ENCODE results near the gene SLC16A5. TPM values are rescaled to one million over a fixed set of nuclear protein-coding genes. Genes with fewer than 3 reads are reported as not detected.

Gene SLC16A5
- total RNA-seq, 1 experiment from 2014 or later, result 70.2 TPM

DNA sequence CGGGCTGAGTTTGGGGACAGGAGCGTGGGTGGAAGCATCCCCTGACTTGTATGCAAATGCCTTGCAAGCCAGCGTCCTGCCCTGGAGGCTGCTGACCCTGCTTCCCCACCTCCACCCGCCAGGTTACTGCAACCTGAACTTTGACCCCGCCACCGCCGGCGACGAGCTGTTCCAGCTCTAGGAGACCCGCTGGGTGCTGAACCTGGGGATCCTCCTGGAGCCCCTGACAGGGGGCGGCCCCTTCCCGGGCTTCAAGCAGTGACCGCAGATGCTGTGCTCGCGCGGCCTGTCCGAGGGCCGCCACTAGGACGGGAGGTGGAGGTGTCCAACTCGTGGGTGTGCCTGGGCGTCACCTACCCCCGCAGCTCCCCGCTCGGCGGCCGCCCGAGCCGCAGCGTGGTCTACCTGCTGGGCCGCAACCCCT lies 10.7 kb upstream of the SLC16A5 start:
- no peak overlapping the region for H3K4me3 ChIP-seq
- H3K79me2 ChIP-seq (ENCODE audit: low read depth), result no peaks in the 10 kb centered on the region
- no peak overlapping the region for H3K4me2 ChIP-seq
- no peak for TF ChIP-seq EZH2 (IDR thresholded peaks at IDR 0.05; ENCODE audit: low read depth)
- TF ChIP-seq, protein P1, sequence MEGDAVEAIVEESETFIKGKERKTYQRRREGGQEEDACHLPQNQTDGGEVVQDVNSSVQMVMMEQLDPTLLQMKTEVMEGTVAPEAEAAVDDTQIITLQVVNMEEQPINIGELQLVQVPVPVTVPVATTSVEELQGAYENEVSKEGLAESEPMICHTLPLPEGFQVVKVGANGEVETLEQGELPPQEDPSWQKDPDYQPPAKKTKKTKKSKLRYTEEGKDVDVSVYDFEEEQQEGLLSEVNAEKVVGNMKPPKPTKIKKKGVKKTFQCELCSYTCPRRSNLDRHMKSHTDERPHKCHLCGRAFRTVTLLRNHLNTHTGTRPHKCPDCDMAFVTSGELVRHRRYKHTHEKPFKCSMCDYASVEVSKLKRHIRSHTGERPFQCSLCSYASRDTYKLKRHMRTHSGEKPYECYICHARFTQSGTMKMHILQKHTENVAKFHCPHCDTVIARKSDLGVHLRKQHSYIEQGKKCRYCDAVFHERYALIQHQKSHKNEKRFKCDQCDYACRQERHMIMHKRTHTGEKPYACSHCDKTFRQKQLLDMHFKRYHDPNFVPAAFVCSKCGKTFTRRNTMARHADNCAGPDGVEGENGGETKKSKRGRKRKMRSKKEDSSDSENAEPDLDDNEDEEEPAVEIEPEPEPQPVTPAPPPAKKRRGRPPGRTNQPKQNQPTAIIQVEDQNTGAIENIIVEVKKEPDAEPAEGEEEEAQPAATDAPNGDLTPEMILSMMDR (conservative IDR thresholded peaks at IDR 0.05), result no peak
- POLR2A ChIA-PET (ENCODE audit: unreplicated experiment), result interaction anchor here (0.6 kb wide), 1 partner anchor 11 kb away, joined by 3 read pairs; no protein-coding TSS in a partner anchor
- H3K36me3 ChIP-seq (ENCODE audit: low read depth), result no peaks in the 10 kb centered on the region
- H3K9me3 ChIP-seq (ENCODE audit: insufficient read depth, low read depth), result no peaks in the 10 kb centered on the region
- H3K27me3 ChIP-seq (ENCODE audit: insufficient read depth, low read depth), result no peaks in the 10 kb centered on the region
- no peaks in the 10 kb centered on the region for H3K9me2 ChIP-seq (ENCODE audit: insufficient read depth)
- peaks cover 29% of the 10 kb centered on the region for H3K4me1 ChIP-seq (replicated peaks; ENCODE audit: insufficient read depth)
- CTCF ChIA-PET, result interaction anchor here (0.6 to 0.7 kb wide), 2 partner anchors 19 to 126 kb away, joined by 5 to 14 read pairs; no protein-coding TSS in a partner anchor
- DNase-seq, result no peak
- H4K20me1 ChIP-seq (ENCODE audit: insufficient read depth), result no peaks in the 10 kb centered on the region
- H2AFZ ChIP-seq, result no peak overlapping the region
- peaks cover 43% of the 10 kb centered on the region for H3F3A ChIP-seq (ENCODE audit: insufficient read depth, low read depth)
- BruUV-seq (replicated peaks), result no TSS peak
- intact Hi-C loops (cut with micrococcal nuclease; ENCODE audit: unreplicated experiment), result no loop called here
- H3K27ac ChIP-seq, result no peak overlapping the region

DNA sequence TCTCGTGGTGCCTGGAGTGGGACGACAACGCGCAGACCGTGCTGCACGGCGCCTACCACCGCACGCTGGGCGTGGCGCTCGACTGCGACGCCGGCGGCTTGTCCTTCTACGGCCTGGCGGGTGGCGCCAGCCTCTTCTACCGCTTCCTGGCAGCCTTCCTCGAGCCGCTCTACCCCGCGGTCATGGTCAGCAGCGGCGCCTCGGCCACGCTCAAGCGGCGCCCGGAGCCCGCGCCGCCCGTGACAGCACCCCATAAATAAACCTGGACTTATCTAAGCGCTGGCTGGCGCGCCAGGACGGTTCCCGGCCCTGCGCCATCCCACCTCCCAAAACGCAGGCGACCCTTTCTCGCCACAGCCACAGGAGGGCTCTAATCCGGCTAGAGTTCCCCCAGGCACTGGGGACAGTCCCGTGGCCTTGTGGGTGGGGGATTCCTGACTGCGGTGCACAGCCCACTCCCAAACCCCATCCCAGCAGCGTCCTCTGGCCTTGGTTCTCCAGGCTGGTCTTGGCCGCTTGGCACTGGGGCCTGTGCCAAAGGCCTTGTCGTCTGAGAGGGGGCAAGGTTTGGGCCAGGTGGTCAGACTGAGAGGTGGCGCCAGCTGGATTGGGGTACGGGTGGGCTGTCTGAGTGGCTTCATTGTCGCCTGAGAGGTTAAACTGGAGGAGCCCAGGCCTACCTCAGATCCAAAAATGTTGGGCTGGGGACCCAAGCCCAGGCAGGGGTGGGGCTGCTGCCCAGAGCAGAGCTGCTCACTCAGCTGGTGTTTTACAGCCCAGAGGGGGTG lies 10.1 kb upstream of the SLC16A5 start:
- Histone ChIP-seq H3K4me1 (replicated peaks; ENCODE audit: insufficient read depth) (peaks cover 35% of the 10 kb centered on the region), H2AFZ (no peak overlapping the region), H3K9me2 (ENCODE audit: insufficient read depth) (no peaks in the 10 kb centered on the region), H3K4me2 (peak overlapping the region; percentile 75), H3K4me3 (peak overlapping the region; percentile 22; the same call in 1 of the 2 replicates), H3F3A (ENCODE audit: insufficient read depth, low read depth) (peaks cover 49% of the 10 kb centered on the region), H3K79me2 (ENCODE audit: low read depth) (no peaks in the 10 kb centered on the region), H3K9me3 (ENCODE audit: insufficient read depth, low read depth) (no peaks in the 10 kb centered on the region), H3K27me3 (ENCODE audit: insufficient read depth, low read depth) (no peaks in the 10 kb centered on the region), H4K20me1 (ENCODE audit: insufficient read depth) (no peaks in the 10 kb centered on the region), H3K36me3 (ENCODE audit: low read depth) (no peaks in the 10 kb centered on the region), H3K27ac (peak overlapping the region; percentile 93)
- intact Hi-C loops (cut with micrococcal nuclease; ENCODE audit: unreplicated experiment), result loop anchor here (1.0 kb wide), 1 partner anchor 19 kb away; no protein-coding TSS in a partner anchor
- CTCF ChIA-PET, result interaction anchor here (1.3 to 1.6 kb wide), 2 partner anchors 13 to 18 kb away, joined by 4 read pairs; no protein-coding TSS in a partner anchor
- POLR2A ChIA-PET (ENCODE audit: unreplicated experiment), result interaction anchor here (0.6 kb wide), 1 partner anchor 11 kb away, joined by 3 read pairs; no protein-coding TSS in a partner anchor
- BruUV-seq (replicated peaks), result no TSS peak
- DNase-seq, result peak in 1 of 2 experiments; percentile 55
- TF ChIP-seq EZH2 (IDR thresholded peaks at IDR 0.05; ENCODE audit: low read depth), result no peak
- TF ChIP-seq, protein P1 (conservative IDR thresholded peaks at IDR 0.05), result no peak

DNA sequence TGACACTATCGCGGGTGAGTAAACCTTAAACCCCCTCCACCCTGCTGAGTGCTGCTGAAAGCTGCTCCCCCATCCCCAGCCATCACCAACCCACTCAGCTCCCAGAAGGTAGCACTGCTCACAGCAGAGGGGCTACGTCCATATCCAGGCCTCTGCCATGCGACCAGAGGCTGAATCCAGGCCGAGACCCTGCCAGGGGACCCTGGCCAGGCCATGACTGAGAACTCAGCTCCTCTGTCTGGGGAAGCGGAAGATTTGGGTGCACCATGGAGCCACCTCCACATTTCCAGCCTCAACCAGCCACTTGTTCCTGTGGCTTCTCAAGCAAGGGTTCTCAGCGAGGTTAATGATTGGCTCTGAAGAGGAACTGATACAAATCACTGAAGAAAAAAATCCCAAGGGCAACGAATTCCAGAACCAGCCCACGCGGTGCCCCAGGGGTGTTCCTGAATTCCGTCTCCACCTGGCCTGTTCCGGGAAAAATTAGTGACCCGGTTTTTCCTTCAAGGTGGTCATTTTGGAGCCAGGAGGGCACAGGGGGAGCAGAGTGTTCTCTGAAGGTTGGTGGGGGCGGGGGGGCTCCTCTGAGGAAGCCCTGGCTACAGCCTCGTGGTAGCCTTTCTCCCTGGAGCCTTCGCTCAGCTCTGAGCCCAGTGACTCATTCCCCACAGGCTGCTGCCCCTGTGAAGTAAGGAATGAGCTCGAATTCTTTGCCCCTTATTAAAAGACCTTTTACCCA lies 9.3 kb upstream of the SLC16A5 start:
- Histone ChIP-seq H4K20me1 (ENCODE audit: insufficient read depth) (no peaks in the 10 kb centered on the region), H2AFZ (peak overlapping the region; percentile 31), H3K27ac (peak overlapping the region; percentile 93), H3F3A (ENCODE audit: insufficient read depth, low read depth) (peaks cover 56% of the 10 kb centered on the region), H3K4me3 (peak overlapping the region; percentile 22; the same call in 1 of the 2 replicates), H3K9me3 (ENCODE audit: insufficient read depth, low read depth) (no peaks in the 10 kb centered on the region), H3K9me2 (ENCODE audit: insufficient read depth) (no peaks in the 10 kb centered on the region), H3K36me3 (ENCODE audit: low read depth) (no peaks in the 10 kb centered on the region), H3K79me2 (ENCODE audit: low read depth) (no peaks in the 10 kb centered on the region), H3K4me2 (peak overlapping the region; percentile 75), H3K4me1 (replicated peaks; ENCODE audit: insufficient read depth) (peaks cover 43% of the 10 kb centered on the region), H3K27me3 (ENCODE audit: insufficient read depth, low read depth) (no peaks in the 10 kb centered on the region)
- no peak for TF ChIP-seq EZH2 (IDR thresholded peaks at IDR 0.05; ENCODE audit: low read depth)
- TF ChIP-seq, protein P1 (conservative IDR thresholded peaks at IDR 0.05), result no peak
- intact Hi-C loops (cut with micrococcal nuclease; ENCODE audit: unreplicated experiment), result loop anchor here (1.0 kb wide), 1 partner anchor 18 kb away; no protein-coding TSS in a partner anchor
- BruUV-seq (replicated peaks), result TSS peak; percentile 78
- peak; percentile 75 to 90 for DNase-seq
- ChIA-PET CTCF (interaction anchor here (0.6 to 1.6 kb wide), 4 partner anchors 12 to 117 kb away, joined by 3 to 4 read pairs (median 4); no protein-coding TSS in a partner anchor), POLR2A (ENCODE audit: unreplicated experiment) (interaction anchor here (0.6 to 1.3 kb wide), 3 partner anchors 9 to 14 kb away, joined by 3 to 18 read pairs (median 14); partner anchors contain the start of gene SLC16A5)

All from PC-9 (cell line).